Lung microvascular endothelial cell (primary cell): ENCODE measurements around the gene ZNF599. TPM values are rescaled to one million over a fixed set of nuclear protein-coding genes. Genes with fewer than 3 reads are reported as not detected.

ENCODE experiments used
- DNase-seq, 2 donors: peaks; one replicate each; pipeline versions ENCODE4 v3.0.0 to v3.0.0-alpha.2; 2010; ENCODE audit warnings: low read depth in 2 of 2
- total RNA-seq: library from RNA; depleted of rRNA; stranded (reverse); fragments of >200 nt; gene quantifications from 2 replicates; pipeline ENCODE4 v1.2.1, GENCODE V29; 2014

ZNF599 gene
- total RNA-seq, 1 donor from 2014 or later, result 4.6 TPM

- DNase-seq, result no peak
Observed at GRCh38 chr19:34744896-34745690, 27.9 kb downstream of the ZNF599 start.

- DNase-seq, result peak; percentile 86 to 89
Observed at GRCh38 chr19:34734537-34735103, 38.4 kb downstream of the ZNF599 start.

- DNase-seq, result peak; percentile 89 to 94
Observed at GRCh38 chr19:34733746-34734536, 39.1 kb downstream of the ZNF599 start, which contains the start of gene ZNF181. TSS of gene ZNF181 (plus strand) at chr19:34734243. CDS start at chr19:34735038, 795 bp downstream.

GRCh38 chr19:34733266-34733745 is 39.7 kb downstream of the ZNF599 start:
- peak in 1 of 2 donors; percentile 81 for DNase-seq

- no peak for DNase-seq
Observed at GRCh38 chr19:34732612-34733211, 40.3 kb downstream of the ZNF599 start.

GRCh38 chr19:34731964-34732363 is 41.1 kb downstream of the ZNF599 start:
- no peak for DNase-seq

- no peak for DNase-seq
Observed at GRCh38 chr19:34731019-34731829, 41.8 kb downstream of the ZNF599 start.

GRCh38 chr19:34725400-34725799 is 47.6 kb downstream of the ZNF599 start:
- no peak for DNase-seq

GRCh38 chr19:34722353-34722752 is 50.7 kb downstream of the ZNF599 start:
- no peak for DNase-seq

- DNase-seq, result no peak
Observed at GRCh38 chr19:34715357-34715756, 57.7 kb downstream of the ZNF599 start.

GRCh38 chr19:34713262-34713637 is 59.8 kb downstream of the ZNF599 start:
- DNase-seq, result no peak

- peak; percentile 86 to 93 for DNase-seq
Observed at GRCh38 chr19:34712395-34713261, 60.4 kb downstream of the ZNF599 start.

- no peak for DNase-seq
Observed at GRCh38 chr19:34711890-34712289, 61.1 kb downstream of the ZNF599 start.

Other genes starting within 250 kb of the ZNF599 start
- gene SCGB2B2, start 96.1 kb downstream of the ZNF599 start, total RNA-seq, result not detected in 2 replicates
- gene ZNF302, start 95.5 kb downstream of the ZNF599 start, total RNA-seq, result 8.7 and 11.9 TPM in 2 replicates
- gene ZNF181, start 39.0 kb downstream of the ZNF599 start, total RNA-seq, result 10.5 and 19.0 TPM in 2 replicates
- 3.9 and 4.4 TPM in 2 replicates for gene ZNF30, start 153.7 kb upstream of the ZNF599 start, total RNA-seq
- 25.9 and 39.1 TPM in 2 replicates for gene ZNF792, start 191.0 kb upstream of the ZNF599 start, total RNA-seq
- gene GRAMD1A, start 227.1 kb upstream of the ZNF599 start, total RNA-seq, result 24.6 and 32.9 TPM in 2 replicates